ENCODE data around the gene HM13.

DNA sequence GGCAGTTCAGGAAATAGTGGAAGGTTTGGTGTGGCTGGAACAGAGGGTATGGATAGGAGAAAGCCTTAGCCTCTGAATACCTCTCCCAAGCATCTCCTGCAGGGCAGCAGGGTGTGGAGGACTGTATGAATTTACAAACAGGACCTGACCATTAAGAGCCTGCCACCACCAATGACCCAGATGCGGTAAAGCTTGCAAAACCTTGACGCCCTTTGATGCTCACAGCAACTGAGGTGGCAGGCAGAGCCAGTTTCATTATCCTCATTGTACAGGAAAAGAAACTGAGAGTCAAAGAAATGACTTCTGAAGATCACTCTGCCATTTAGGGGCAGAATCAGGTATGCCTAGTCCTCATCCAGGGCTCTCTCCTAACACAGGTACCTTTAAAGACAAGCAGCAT lies 2.4 kb downstream of the HM13 start:
- no peak for TF ChIP-seq POLR2A (IDR thresholded peaks at IDR 0.05)
- TF ChIP-seq, protein P1, sequence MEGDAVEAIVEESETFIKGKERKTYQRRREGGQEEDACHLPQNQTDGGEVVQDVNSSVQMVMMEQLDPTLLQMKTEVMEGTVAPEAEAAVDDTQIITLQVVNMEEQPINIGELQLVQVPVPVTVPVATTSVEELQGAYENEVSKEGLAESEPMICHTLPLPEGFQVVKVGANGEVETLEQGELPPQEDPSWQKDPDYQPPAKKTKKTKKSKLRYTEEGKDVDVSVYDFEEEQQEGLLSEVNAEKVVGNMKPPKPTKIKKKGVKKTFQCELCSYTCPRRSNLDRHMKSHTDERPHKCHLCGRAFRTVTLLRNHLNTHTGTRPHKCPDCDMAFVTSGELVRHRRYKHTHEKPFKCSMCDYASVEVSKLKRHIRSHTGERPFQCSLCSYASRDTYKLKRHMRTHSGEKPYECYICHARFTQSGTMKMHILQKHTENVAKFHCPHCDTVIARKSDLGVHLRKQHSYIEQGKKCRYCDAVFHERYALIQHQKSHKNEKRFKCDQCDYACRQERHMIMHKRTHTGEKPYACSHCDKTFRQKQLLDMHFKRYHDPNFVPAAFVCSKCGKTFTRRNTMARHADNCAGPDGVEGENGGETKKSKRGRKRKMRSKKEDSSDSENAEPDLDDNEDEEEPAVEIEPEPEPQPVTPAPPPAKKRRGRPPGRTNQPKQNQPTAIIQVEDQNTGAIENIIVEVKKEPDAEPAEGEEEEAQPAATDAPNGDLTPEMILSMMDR (IDR thresholded peaks at IDR 0.05) = no peak
